Epithelial cell of esophagus (primary cell): Measurements from ENCODE around the gene PCNX1.

Experiments
- DNase-seq: peaks from one replicate; pipeline ENCODE4 v3.0.0; 2010; ENCODE audit warnings: low read depth
- H3K4me3 ChIP-seq: 2 replicates; pipeline ENCODE4 v1.5.1; 2011; ENCODE audit warnings: mild to moderate bottlenecking, low read length, control low read depth
- CTCF ChIP-seq: IDR thresholded peaks from 2 replicates; pipeline ENCODE4 v1.5.1; 2011; ENCODE audit warnings: low read depth, mild to moderate bottlenecking, low read length, control low read depth, inconsistent platforms; ENCODE audit not compliant: insufficient read depth; ENCODE audit errors: missing control alignments

PCNX1 gene

GRCh38 chr14:70885343-70886022 is 21.8 kb upstream of the PCNX1 start:
- no peak overlapping the region for H3K4me3 ChIP-seq
- no peak for DNase-seq
- TF ChIP-seq CTCF: no peak

GRCh38 chr14:70886421-70887206 is 20.6 kb upstream of the PCNX1 start:
- no peak overlapping the region for H3K4me3 ChIP-seq
- DNase-seq: no peak
- TF ChIP-seq CTCF: no peak

GRCh38 chr14:70887207-70887681 is 20.0 kb upstream of the PCNX1 start:
- H3K4me3 ChIP-seq: no peak overlapping the region
- no peak for TF ChIP-seq CTCF
- DNase-seq: no peak

GRCh38 chr14:70887737-70888499 is 19.3 kb upstream of the PCNX1 start:
- DNase-seq: no peak
- TF ChIP-seq CTCF: no peak
- no peak overlapping the region for H3K4me3 ChIP-seq

- peak; percentile 91 for DNase-seq
- no peak overlapping the region for H3K4me3 ChIP-seq
- TF ChIP-seq CTCF: no peak
Observed at GRCh38 chr14:70888681-70889175, 18.5 kb upstream of the PCNX1 start.

- DNase-seq: no peak
- TF ChIP-seq CTCF: no peak
- no peak overlapping the region for H3K4me3 ChIP-seq
Observed at GRCh38 chr14:70889555-70889954, 17.7 kb upstream of the PCNX1 start.
